Uterus (tissue), 2 donors: ENCODE data around the gene TBC1D1.

Source experiments
- POLR2A ChIP-seq, 2 donors: fragments of 450-650 bp; IDR thresholded peaks; one replicate each; pipeline ENCODE4 v1.6.1; 2016; ENCODE audit warnings: antibody characterized with exemption in 2 of 2, mild to moderate bottlenecking in 1 of 2, moderate library complexity in 1 of 2
- TF ChIP-seq, protein P1 (sequence below), 4 experiments: fragments of 200-600 bp in 2 of 4; fragments of 450-650 bp in 2 of 4; sonication (generic) in 2 of 4; IDR thresholded peaks; one replicate each; pipeline ENCODE4 v1.5.1; 2016 to 2019; ENCODE audit warnings: antibody characterized with exemption in 4 of 4, mild to moderate bottlenecking in 2 of 4, moderate library complexity in 1 of 4

DNA sequence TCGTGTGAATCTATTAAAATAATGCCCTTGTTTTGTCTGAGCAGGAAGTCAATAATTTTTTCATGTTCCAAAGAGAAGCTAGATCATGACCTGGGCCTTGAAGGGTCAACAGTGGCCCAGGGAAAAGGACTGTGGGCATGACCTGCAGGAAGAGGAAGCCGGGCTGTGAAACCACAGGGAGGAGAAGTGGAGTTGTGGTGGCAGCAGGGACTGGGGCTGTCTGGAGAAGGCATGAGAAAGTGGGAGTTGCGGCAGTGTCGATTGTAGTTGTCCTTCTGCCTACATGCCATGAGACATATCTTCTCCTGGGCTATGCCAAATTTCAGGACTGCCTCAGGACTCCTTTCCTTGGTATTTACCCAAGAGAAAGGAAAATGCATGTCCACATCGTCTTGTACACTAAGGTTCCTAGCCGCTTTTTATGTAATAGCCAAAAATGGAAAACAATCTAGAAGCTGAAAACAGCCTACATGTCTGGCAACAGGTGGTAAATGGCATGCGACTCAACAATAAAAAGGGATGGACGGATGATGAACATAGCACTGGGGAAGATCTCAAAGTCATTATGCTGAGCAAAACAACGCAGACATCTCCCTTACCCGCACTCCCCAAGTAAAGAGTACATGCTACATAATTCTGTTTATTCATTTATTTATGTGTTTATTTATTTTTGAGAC is 55.8 kb downstream of the TBC1D1 start:
- no peak for TF ChIP-seq POLR2A (IDR thresholded peaks at IDR 0.05)
- TF ChIP-seq, protein P1, sequence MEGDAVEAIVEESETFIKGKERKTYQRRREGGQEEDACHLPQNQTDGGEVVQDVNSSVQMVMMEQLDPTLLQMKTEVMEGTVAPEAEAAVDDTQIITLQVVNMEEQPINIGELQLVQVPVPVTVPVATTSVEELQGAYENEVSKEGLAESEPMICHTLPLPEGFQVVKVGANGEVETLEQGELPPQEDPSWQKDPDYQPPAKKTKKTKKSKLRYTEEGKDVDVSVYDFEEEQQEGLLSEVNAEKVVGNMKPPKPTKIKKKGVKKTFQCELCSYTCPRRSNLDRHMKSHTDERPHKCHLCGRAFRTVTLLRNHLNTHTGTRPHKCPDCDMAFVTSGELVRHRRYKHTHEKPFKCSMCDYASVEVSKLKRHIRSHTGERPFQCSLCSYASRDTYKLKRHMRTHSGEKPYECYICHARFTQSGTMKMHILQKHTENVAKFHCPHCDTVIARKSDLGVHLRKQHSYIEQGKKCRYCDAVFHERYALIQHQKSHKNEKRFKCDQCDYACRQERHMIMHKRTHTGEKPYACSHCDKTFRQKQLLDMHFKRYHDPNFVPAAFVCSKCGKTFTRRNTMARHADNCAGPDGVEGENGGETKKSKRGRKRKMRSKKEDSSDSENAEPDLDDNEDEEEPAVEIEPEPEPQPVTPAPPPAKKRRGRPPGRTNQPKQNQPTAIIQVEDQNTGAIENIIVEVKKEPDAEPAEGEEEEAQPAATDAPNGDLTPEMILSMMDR (IDR thresholded peaks at IDR 0.05), result no peak
